Measurements from ENCODE around the gene KCNE1.
"Not testable (repeated sequence)": the region's sequence is repeated elsewhere in the genome, so short reads cannot be mapped to it uniquely, and the experiment has no call there.

KCNE1 gene

GRCh38 chr21:34504595-34504994 is 7.4 kb downstream of the KCNE1 start:
- Histone ChIP-seq H3K36me3 (ENCODE audit: control insufficient read depth in 4 of 4, insufficient read depth in 4 of 4, low read length in 3 of 4) (no peaks in the 10 kb centered on the region), H3K27me3 (replicated peaks in 2 of 5; ENCODE audit: control insufficient read depth in 4 of 5, insufficient read depth in 5 of 5, low read length in 4 of 5) (no peaks in the 10 kb centered on the region), H3K9me3 (ENCODE audit: control extremely low read depth in 1 of 5, control insufficient read depth in 4 of 5, insufficient read depth in 2 of 5, low read depth in 1 of 5, low read length in 4 of 5) (no peaks in the 10 kb centered on the region), H3K4me3 (ENCODE audit: control insufficient read depth in 1 of 7, extremely low read depth in 1 of 7, insufficient read depth in 4 of 7, low read depth in 2 of 7, low read length in 6 of 7) (no peak overlapping the region), H3K4me1 (ENCODE audit: control extremely low read depth in 1 of 4, control insufficient read depth in 4 of 4, insufficient read depth in 4 of 4, low read length in 3 of 4) (no peaks in the 10 kb centered on the region), H3K27ac (ENCODE audit: insufficient read depth in 1 of 2, low read depth in 1 of 2, low read length in 2 of 2, poor library complexity in 1 of 2, severe bottlenecking in 2 of 2) (no peak overlapping the region)
- 100% methylated on average over 1 of the region's 2 CpGs for WGBS (ENCODE audit: insufficient coverage)
- no peak for DNase-seq
- ChIA-PET CTCF (interaction anchor here (1.6 kb wide), 1 partner anchor 105 kb away, joined by 3 read pairs; no protein-coding TSS in a partner anchor), POLR2A (no interaction called here)

GRCh38 chr21:34502480-34503106 is 9.4 kb downstream of the KCNE1 start:
- CTCF ChIA-PET: interaction anchor here (1.0 kb wide), 1 partner anchor 77 kb away, joined by 3 read pairs; no protein-coding TSS in a partner anchor
- Histone ChIP-seq H3K4me1 (ENCODE audit: control extremely low read depth in 1 of 4, control insufficient read depth in 4 of 4, insufficient read depth in 4 of 4, low read length in 3 of 4) (no peaks in the 10 kb centered on the region), H3K27ac (ENCODE audit: insufficient read depth in 1 of 2, low read depth in 1 of 2, low read length in 2 of 2, poor library complexity in 1 of 2, severe bottlenecking in 2 of 2) (no peak overlapping the region), H3K27me3 (replicated peaks in 2 of 5; ENCODE audit: control insufficient read depth in 4 of 5, insufficient read depth in 5 of 5, low read length in 4 of 5) (peaks cover 0 to 1% (median 0%) of the 10 kb centered on the region in 5 experiments), H3K4me3 (ENCODE audit: control insufficient read depth in 1 of 7, extremely low read depth in 1 of 7, insufficient read depth in 4 of 7, low read depth in 2 of 7, low read length in 6 of 7) (no peak overlapping the region), H3K36me3 (ENCODE audit: control insufficient read depth in 4 of 4, insufficient read depth in 4 of 4, low read length in 3 of 4) (no peaks in the 10 kb centered on the region), H3K9me3 (ENCODE audit: control extremely low read depth in 1 of 5, control insufficient read depth in 4 of 5, insufficient read depth in 2 of 5, low read depth in 1 of 5, low read length in 4 of 5) (peaks cover 0 to 11% (median 2%) of the 10 kb centered on the region in 5 experiments)
- no peak for DNase-seq
- POLR2A ChIA-PET: no interaction called here
- 89% methylated on average over 2 of the region's 3 CpGs for WGBS (ENCODE audit: insufficient coverage)

- CTCF ChIA-PET: interaction anchor here (1.1 kb wide), 1 partner anchor 9 kb away, joined by 3 read pairs; no protein-coding TSS in a partner anchor
- 100% methylated on average over 1 of the region's 1 CpG for WGBS (ENCODE audit: insufficient coverage)
- no peak overlapping the region for H3K27ac ChIP-seq (ENCODE audit: insufficient read depth in 1 of 2, low read depth in 1 of 2, low read length in 2 of 2, poor library complexity in 1 of 2, severe bottlenecking in 2 of 2)
These were observed 10.3 kb downstream of the KCNE1 start for GRCh38 chr21:34501716-34502115.

GRCh38 chr21:34500191-34500590 is 11.8 kb downstream of the KCNE1 start:
- no peaks in the 10 kb centered on the region for H3K4me1 ChIP-seq (ENCODE audit: control extremely low read depth in 1 of 4, control insufficient read depth in 4 of 4, insufficient read depth in 4 of 4, low read length in 3 of 4)
- no peak for DNase-seq
- WGBS (ENCODE audit: insufficient coverage): 100% methylated on average over 1 of the region's 1 CpG
- peaks cover 0 to 1% (median 0%) of the 10 kb centered on the region in 5 experiments for H3K27me3 ChIP-seq (replicated peaks in 2 of 5; ENCODE audit: control insufficient read depth in 4 of 5, insufficient read depth in 5 of 5, low read length in 4 of 5)
- no peak overlapping the region for H3K4me3 ChIP-seq (ENCODE audit: control insufficient read depth in 1 of 7, extremely low read depth in 1 of 7, insufficient read depth in 4 of 7, low read depth in 2 of 7, low read length in 6 of 7)
- no peak overlapping the region for H3K27ac ChIP-seq (ENCODE audit: insufficient read depth in 1 of 2, low read depth in 1 of 2, low read length in 2 of 2, poor library complexity in 1 of 2, severe bottlenecking in 2 of 2)
- H3K9me3 ChIP-seq (ENCODE audit: control extremely low read depth in 1 of 5, control insufficient read depth in 4 of 5, insufficient read depth in 2 of 5, low read depth in 1 of 5, low read length in 4 of 5): peaks cover 0 to 22% (median 6%) of the 10 kb centered on the region in 5 experiments
- ChIA-PET POLR2A (no interaction called here), CTCF (no interaction called here)
- H3K36me3 ChIP-seq (ENCODE audit: control insufficient read depth in 4 of 4, insufficient read depth in 4 of 4, low read length in 3 of 4): no peaks in the 10 kb centered on the region

More at GRCh38 chr21:34501716-34502115, 10.3 kb downstream of the KCNE1 start:
- no peak for DNase-seq
- Histone ChIP-seq H3K4me1 (ENCODE audit: control extremely low read depth in 1 of 4, control insufficient read depth in 4 of 4, insufficient read depth in 4 of 4, low read length in 3 of 4) (no peaks in the 10 kb centered on the region), H3K36me3 (ENCODE audit: control insufficient read depth in 4 of 4, insufficient read depth in 4 of 4, low read length in 3 of 4) (no peaks in the 10 kb centered on the region), H3K4me3 (ENCODE audit: control insufficient read depth in 1 of 7, extremely low read depth in 1 of 7, insufficient read depth in 4 of 7, low read depth in 2 of 7, low read length in 6 of 7) (no peak overlapping the region), H3K27me3 (replicated peaks in 2 of 5; ENCODE audit: control insufficient read depth in 4 of 5, insufficient read depth in 5 of 5, low read length in 4 of 5) (peaks cover 0 to 1% (median 0%) of the 10 kb centered on the region in 5 experiments), H3K9me3 (ENCODE audit: control extremely low read depth in 1 of 5, control insufficient read depth in 4 of 5, insufficient read depth in 2 of 5, low read depth in 1 of 5, low read length in 4 of 5) (peaks cover 0 to 20% (median 6%) of the 10 kb centered on the region in 5 experiments)
- POLR2A ChIA-PET: no interaction called here

GRCh38 chr21:34499116-34499515 is 12.9 kb downstream of the KCNE1 start:
- Histone ChIP-seq H3K27me3 (replicated peaks in 2 of 5; ENCODE audit: control insufficient read depth in 4 of 5, insufficient read depth in 5 of 5, low read length in 4 of 5) (peaks cover 0 to 1% (median 0%) of the 10 kb centered on the region in 5 experiments), H3K4me3 (ENCODE audit: control insufficient read depth in 1 of 7, extremely low read depth in 1 of 7, insufficient read depth in 4 of 7, low read depth in 2 of 7, low read length in 6 of 7) (no peak overlapping the region), H3K27ac (ENCODE audit: insufficient read depth in 1 of 2, low read depth in 1 of 2, low read length in 2 of 2, poor library complexity in 1 of 2, severe bottlenecking in 2 of 2) (no peak overlapping the region), H3K4me1 (ENCODE audit: control extremely low read depth in 1 of 4, control insufficient read depth in 4 of 4, insufficient read depth in 4 of 4, low read length in 3 of 4) (no peaks in the 10 kb centered on the region), H3K9me3 (ENCODE audit: control extremely low read depth in 1 of 5, control insufficient read depth in 4 of 5, insufficient read depth in 2 of 5, low read depth in 1 of 5, low read length in 4 of 5) (peaks cover 0 to 22% (median 6%) of the 10 kb centered on the region in 5 experiments), H3K36me3 (ENCODE audit: control insufficient read depth in 4 of 4, insufficient read depth in 4 of 4, low read length in 3 of 4) (no peaks in the 10 kb centered on the region)
- CTCF ChIA-PET: interaction anchor here (0.9 kb wide), 1 partner anchor 59 kb away, joined by 3 read pairs; no protein-coding TSS in a partner anchor
- no peak for DNase-seq
- POLR2A ChIA-PET: no interaction called here
- 95% methylated on average over 4 of the region's 4 CpGs for WGBS (ENCODE audit: insufficient coverage)

GRCh38 chr21:34498623-34499022 is 13.4 kb downstream of the KCNE1 start:
- H3K27me3 ChIP-seq (replicated peaks in 2 of 5; ENCODE audit: control insufficient read depth in 4 of 5, insufficient read depth in 5 of 5, low read length in 4 of 5): peaks cover 0 to 1% (median 0%) of the 10 kb centered on the region in 5 experiments
- CTCF ChIA-PET: interaction anchor here (0.9 kb wide), 1 partner anchor 60 kb away, joined by 3 read pairs; no protein-coding TSS in a partner anchor
- no peak for DNase-seq

GRCh38 chr21:34483854-34484253 is 28.2 kb downstream of the KCNE1 start:
- H3K27me3 ChIP-seq (replicated peaks in 2 of 5; ENCODE audit: control insufficient read depth in 4 of 5, insufficient read depth in 5 of 5, low read length in 4 of 5); DNase-seq; POLR2A ChIA-PET; H3K4me1 ChIP-seq (ENCODE audit: control extremely low read depth in 1 of 4, control insufficient read depth in 4 of 4, insufficient read depth in 4 of 4, low read length in 3 of 4); H3K4me3 ChIP-seq (ENCODE audit: control insufficient read depth in 1 of 7, extremely low read depth in 1 of 7, insufficient read depth in 4 of 7, low read depth in 2 of 7, low read length in 6 of 7); H3K27ac ChIP-seq (ENCODE audit: insufficient read depth in 1 of 2, low read depth in 1 of 2, low read length in 2 of 2, poor library complexity in 1 of 2, severe bottlenecking in 2 of 2); H3K36me3 ChIP-seq (ENCODE audit: control insufficient read depth in 4 of 4, insufficient read depth in 4 of 4, low read length in 3 of 4); H3K9me3 ChIP-seq (ENCODE audit: control extremely low read depth in 1 of 5, control insufficient read depth in 4 of 5, insufficient read depth in 2 of 5, low read depth in 1 of 5, low read length in 4 of 5); CTCF ChIA-PET: not testable (repeated sequence)
- no CpG with 5 or more reads among the region's 5 CpGs for WGBS (ENCODE audit: insufficient coverage)

More at GRCh38 chr21:34498623-34499022, 13.4 kb downstream of the KCNE1 start:
- Histone ChIP-seq H3K27ac (ENCODE audit: insufficient read depth in 1 of 2, low read depth in 1 of 2, low read length in 2 of 2, poor library complexity in 1 of 2, severe bottlenecking in 2 of 2) (no peak overlapping the region), H3K4me1 (ENCODE audit: control extremely low read depth in 1 of 4, control insufficient read depth in 4 of 4, insufficient read depth in 4 of 4, low read length in 3 of 4) (no peaks in the 10 kb centered on the region), H3K4me3 (ENCODE audit: control insufficient read depth in 1 of 7, extremely low read depth in 1 of 7, insufficient read depth in 4 of 7, low read depth in 2 of 7, low read length in 6 of 7) (no peak overlapping the region), H3K36me3 (ENCODE audit: control insufficient read depth in 4 of 4, insufficient read depth in 4 of 4, low read length in 3 of 4) (no peaks in the 10 kb centered on the region), H3K9me3 (ENCODE audit: control extremely low read depth in 1 of 5, control insufficient read depth in 4 of 5, insufficient read depth in 2 of 5, low read depth in 1 of 5, low read length in 4 of 5) (peaks cover 0 to 22% (median 6%) of the 10 kb centered on the region in 5 experiments)
- WGBS (ENCODE audit: insufficient coverage): 90% methylated on average over 2 of the region's 3 CpGs
- POLR2A ChIA-PET: no interaction called here

Measured in common myeloid progenitor, CD34-positive (primary cell).